HL-60 (cell line): Measurements from ENCODE around the gene HSD11B2.

Experiments
- DNase-seq, 2 experiments: peaks; one replicate each; pipeline ENCODE4 v3.0.0-alpha.2; 2010 to 2020; ENCODE audit warnings: low read depth in 1 of 2, low spot score in 1 of 2
- H3K27ac ChIP-seq: fragments of 250-450 bp; sonication (Bioruptor Pico); replicated peaks from 2 replicates; pipeline ENCODE4 v1.5.1; 2020; ENCODE audit warnings: mild to moderate bottlenecking, moderate library complexity
- H3K27me3 ChIP-seq: fragments of 250-450 bp; sonication (Bioruptor Pico); 2 replicates; pipeline ENCODE4 v1.5.1; 2021; ENCODE audit warnings: mild to moderate bottlenecking, moderate library complexity; ENCODE audit not compliant: insufficient read depth, poor library complexity, severe bottlenecking
- H3K4me3 ChIP-seq: replicated peaks from 2 replicates; pipeline ENCODE4 v1.5.1; 2011; ENCODE audit warnings: mild to moderate bottlenecking, control low read depth, low read length; ENCODE audit not compliant: insufficient read depth
- GABPA ChIP-seq: IDR thresholded peaks from 2 replicates; pipeline ENCODE4 v1.6.1; 2012; ENCODE audit warnings: low read depth
- POLR2AphosphoS5 ChIP-seq: IDR thresholded peaks from 2 replicates; pipeline ENCODE4 v1.6.1; 2012; ENCODE audit warnings: low read depth
- REST ChIP-seq: IDR thresholded peaks from 2 replicates; pipeline ENCODE4 v1.6.1; 2012; ENCODE audit warnings: low read depth; ENCODE audit not compliant: insufficient replicate concordance
- SPI1 ChIP-seq: IDR thresholded peaks from 2 replicates; pipeline ENCODE4 v1.6.1; 2012; ENCODE audit warnings: low read depth, mild to moderate bottlenecking, borderline replicate concordance
- TF ChIP-seq, protein P1 (sequence below): IDR thresholded peaks from one replicate; pipeline ENCODE4 v1.5.1; 2011; ENCODE audit warnings: low read length, control low read depth, inconsistent platforms; ENCODE audit not compliant: insufficient read depth

HSD11B2 gene

GRCh38 chr16:67426950-67427349 lies 4.0 kb upstream of the HSD11B2 start:
- TF ChIP-seq REST, result no peak
- TF ChIP-seq, protein P1, sequence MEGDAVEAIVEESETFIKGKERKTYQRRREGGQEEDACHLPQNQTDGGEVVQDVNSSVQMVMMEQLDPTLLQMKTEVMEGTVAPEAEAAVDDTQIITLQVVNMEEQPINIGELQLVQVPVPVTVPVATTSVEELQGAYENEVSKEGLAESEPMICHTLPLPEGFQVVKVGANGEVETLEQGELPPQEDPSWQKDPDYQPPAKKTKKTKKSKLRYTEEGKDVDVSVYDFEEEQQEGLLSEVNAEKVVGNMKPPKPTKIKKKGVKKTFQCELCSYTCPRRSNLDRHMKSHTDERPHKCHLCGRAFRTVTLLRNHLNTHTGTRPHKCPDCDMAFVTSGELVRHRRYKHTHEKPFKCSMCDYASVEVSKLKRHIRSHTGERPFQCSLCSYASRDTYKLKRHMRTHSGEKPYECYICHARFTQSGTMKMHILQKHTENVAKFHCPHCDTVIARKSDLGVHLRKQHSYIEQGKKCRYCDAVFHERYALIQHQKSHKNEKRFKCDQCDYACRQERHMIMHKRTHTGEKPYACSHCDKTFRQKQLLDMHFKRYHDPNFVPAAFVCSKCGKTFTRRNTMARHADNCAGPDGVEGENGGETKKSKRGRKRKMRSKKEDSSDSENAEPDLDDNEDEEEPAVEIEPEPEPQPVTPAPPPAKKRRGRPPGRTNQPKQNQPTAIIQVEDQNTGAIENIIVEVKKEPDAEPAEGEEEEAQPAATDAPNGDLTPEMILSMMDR, result no peak
- no peak overlapping the region for H3K27ac ChIP-seq
- DNase-seq, result no peak
- peaks cover 29% of the 10 kb centered on the region for H3K27me3 ChIP-seq
- no peak overlapping the region for H3K4me3 ChIP-seq

- DNase-seq, result peak in 1 of 2 experiments; percentile 50
- Histone ChIP-seq H3K27ac (no peak overlapping the region), H3K4me3 (no peak overlapping the region), H3K27me3 (peaks cover 29% of the 10 kb centered on the region)
- TF ChIP-seq GABPA (no peak), REST (no peak), SPI1 (no peak), POLR2AphosphoS5 (no peak)
- TF ChIP-seq, protein P1, result peak; percentile 91
Measured at GRCh38 chr16:67428146-67428731, 2.7 kb upstream of the HSD11B2 start.

- Histone ChIP-seq H3K4me3 (no peak overlapping the region), H3K27ac (no peak overlapping the region), H3K27me3 (peaks cover 29% of the 10 kb centered on the region)
- TF ChIP-seq POLR2AphosphoS5, result no peak
- no peak for TF ChIP-seq GABPA
- TF ChIP-seq SPI1, result no peak
- TF ChIP-seq, protein P1, result no peak
- TF ChIP-seq REST, result no peak
- no peak for DNase-seq
Measured at GRCh38 chr16:67429053-67429798, 1.7 kb upstream of the HSD11B2 start.
